ENCODE results near the gene FKRP. TPM values are rescaled to one million over a fixed set of nuclear protein-coding genes. Genes with fewer than 3 reads are reported as not detected.

FKRP gene
- total and polyA plus RNA-seq, 2 of the 13 experiments (the other 11 are each of a cell fraction or from before 2014, with no cell fraction given) = 7.3 to 9.8 TPM

DNA sequence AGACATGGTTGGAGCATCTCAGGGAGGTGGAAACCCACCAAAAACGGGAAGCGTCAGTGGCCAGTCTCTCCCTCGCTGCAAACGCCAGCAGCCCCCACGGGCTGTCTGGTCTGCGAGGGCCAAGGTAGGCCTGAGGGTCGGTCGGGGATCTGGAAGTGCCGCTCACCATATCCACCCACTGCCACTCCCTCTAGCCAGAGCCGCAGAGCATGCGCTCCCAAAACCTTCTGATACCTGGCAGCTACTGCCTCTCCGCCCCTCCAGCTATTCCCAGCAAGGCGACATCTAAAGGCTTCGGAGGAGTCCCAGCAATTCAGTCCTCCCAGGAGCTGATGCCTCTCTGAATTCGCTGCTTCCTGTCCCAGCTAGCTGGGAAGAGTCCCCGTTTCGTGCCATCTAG is 4.4 kb upstream of the FKRP start:
- no peak for FAIRE-seq
- in situ Hi-C loops (cut with HindIII; ENCODE audit: extremely low pct_ligation_motif_present, low pct_unique_long_range_greater_than_20kb) = no loop called here
- Histone ChIP-seq H3K4me2 (ENCODE audit: low read depth, low read length) (no peak overlapping the region), H3K36me3 (replicated peaks in 1 of 2; ENCODE audit: control insufficient read depth in 1 of 2, insufficient read depth in 2 of 2, low read length in 2 of 2) (peaks cover 28 to 46% of the 10 kb centered on the region in 2 experiments), H3K9me3 (ENCODE audit: low read length) (no peaks in the 10 kb centered on the region), H3K27ac (ENCODE audit: extremely low read length, insufficient read depth, low read length) (no peak overlapping the region), H3K4me1 (ENCODE audit: insufficient read depth, low read length) (peaks cover 21% of the 10 kb centered on the region), H4K20me1 (ENCODE audit: insufficient read depth, low read length) (peaks cover 44% of the 10 kb centered on the region), H3K4me3 (replicated peaks in 1 of 3; ENCODE audit: insufficient read depth in 1 of 3, low read depth in 2 of 3, low read length in 3 of 3) (no peak overlapping the region), H3K27me3 (ENCODE audit: control insufficient read depth in 1 of 2, insufficient read depth in 2 of 2, low read length in 2 of 2) (no peaks in the 10 kb centered on the region; a peak in 1 of 5 replicates), H3K9ac (ENCODE audit: insufficient read depth, low read depth, low read length) (no peak overlapping the region), H3K79me2 (ENCODE audit: insufficient read depth, low read length) (peaks cover 77% of the 10 kb centered on the region), H2AFZ (ENCODE audit: low read length) (no peak overlapping the region)
- no TSS peak for BruUV-seq (replicated peaks)
- ChIA-PET CTCF (ENCODE audit: low intra/inter-chr PET ratio, low total read pairs) (no interaction called here), POLR2A (no interaction called here)
- intact Hi-C loops (cut with micrococcal nuclease; ENCODE audit: unreplicated experiment) = no loop called here
- WGBS (ENCODE audit: low lambda C conversion rate) = 100% methylated on average over 6 of the region's 17 CpGs
- TF ChIP-seq DNMT3B (CRISPR knock-in tag; conservative IDR thresholded peaks at IDR 0.05) = no peak
- peak; percentile 31 for TF ChIP-seq AGO2 (optimal IDR thresholded peaks at IDR 0.05; ENCODE audit: low read depth, low read length)
- no peak for DNase-seq (ENCODE audit: low spot score)
- no peak for ATAC-seq

DNA sequence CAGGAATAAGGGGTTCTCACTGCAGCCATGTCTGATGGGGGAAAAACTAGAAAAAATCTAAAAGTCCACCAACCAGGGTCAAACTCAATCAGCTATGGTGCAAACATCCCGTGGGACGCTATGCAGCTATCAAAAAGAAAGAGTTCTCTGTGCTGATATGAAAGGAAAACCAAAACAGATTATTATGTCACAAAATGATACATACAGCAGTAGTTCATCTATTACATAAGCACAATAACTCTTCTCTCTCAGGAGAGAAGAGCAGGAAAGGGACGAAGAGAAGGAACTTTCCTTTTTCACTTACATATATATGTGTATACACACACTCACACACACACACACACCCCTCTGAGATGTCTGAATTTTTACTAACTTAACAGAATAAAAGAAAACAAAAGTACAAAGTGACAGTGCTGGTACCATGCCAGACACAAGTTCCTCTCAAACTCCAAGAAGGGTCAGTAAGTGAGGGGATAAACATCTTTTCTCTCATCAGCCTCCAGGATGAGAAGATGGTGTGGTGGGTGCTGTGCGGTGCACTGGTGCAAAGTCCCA is 2.9 kb upstream of the FKRP start:
- H3K79me2 ChIP-seq (ENCODE audit: insufficient read depth, low read length) = peaks cover 77% of the 10 kb centered on the region
- H3K9me3 ChIP-seq (ENCODE audit: low read length) = no peaks in the 10 kb centered on the region
- H3K36me3 ChIP-seq (replicated peaks in 1 of 2; ENCODE audit: control insufficient read depth in 1 of 2, insufficient read depth in 2 of 2, low read length in 2 of 2) = peaks cover 16 to 31% of the 10 kb centered on the region in 2 experiments
- BruUV-seq (replicated peaks) = TSS peak; percentile 41
- POLR2A ChIA-PET = interaction anchor here (0.6 kb wide), 1 partner anchor 80 kb away, joined by 3 read pairs; no protein-coding TSS in a partner anchor
- FAIRE-seq (no peak), DNase-seq (ENCODE audit: low spot score) (no peak), ATAC-seq (no peak)
- H3K27ac ChIP-seq (ENCODE audit: extremely low read length, insufficient read depth, low read length) = no peak overlapping the region
- CTCF ChIA-PET (ENCODE audit: low intra/inter-chr PET ratio, low total read pairs) = no interaction called here
- no peaks in the 10 kb centered on the region; a peak in 1 of 5 replicates for H3K27me3 ChIP-seq (ENCODE audit: control insufficient read depth in 1 of 2, insufficient read depth in 2 of 2, low read length in 2 of 2)
- 88% methylated on average over 4 of the region's 4 CpGs for WGBS (ENCODE audit: low lambda C conversion rate)
- peak overlapping the region; percentile 15; the same call in 1 of the 2 replicates for H3K4me2 ChIP-seq (ENCODE audit: low read depth, low read length)
- no peak overlapping the region for H3K4me3 ChIP-seq (replicated peaks in 1 of 3; ENCODE audit: insufficient read depth in 1 of 3, low read depth in 2 of 3, low read length in 3 of 3)
- H3K9ac ChIP-seq (ENCODE audit: insufficient read depth, low read depth, low read length) = no peak overlapping the region
- peaks cover 40% of the 10 kb centered on the region for H4K20me1 ChIP-seq (ENCODE audit: insufficient read depth, low read length)
- intact Hi-C loops (cut with micrococcal nuclease; ENCODE audit: unreplicated experiment) = no loop called here
- H3K4me1 ChIP-seq (ENCODE audit: insufficient read depth, low read length) = peaks cover 28% of the 10 kb centered on the region
- no peak overlapping the region for H2AFZ ChIP-seq (ENCODE audit: low read length)
- in situ Hi-C loops (cut with HindIII; ENCODE audit: extremely low pct_ligation_motif_present, low pct_unique_long_range_greater_than_20kb) = no loop called here
- TF ChIP-seq TRIM22 (IDR thresholded peaks at IDR 0.05) = no peak
- no peak for TF ChIP-seq XBP1 (CRISPR knock-in tag; IDR thresholded peaks at IDR 0.05)
- no peak for TF ChIP-seq ZNF264 (CRISPR knock-in tag; IDR thresholded peaks at IDR 0.05)
- TF ChIP-seq MTERF4 (CRISPR knock-in tag; IDR thresholded peaks at IDR 0.05) = no peak
- TF ChIP-seq, protein P1, sequence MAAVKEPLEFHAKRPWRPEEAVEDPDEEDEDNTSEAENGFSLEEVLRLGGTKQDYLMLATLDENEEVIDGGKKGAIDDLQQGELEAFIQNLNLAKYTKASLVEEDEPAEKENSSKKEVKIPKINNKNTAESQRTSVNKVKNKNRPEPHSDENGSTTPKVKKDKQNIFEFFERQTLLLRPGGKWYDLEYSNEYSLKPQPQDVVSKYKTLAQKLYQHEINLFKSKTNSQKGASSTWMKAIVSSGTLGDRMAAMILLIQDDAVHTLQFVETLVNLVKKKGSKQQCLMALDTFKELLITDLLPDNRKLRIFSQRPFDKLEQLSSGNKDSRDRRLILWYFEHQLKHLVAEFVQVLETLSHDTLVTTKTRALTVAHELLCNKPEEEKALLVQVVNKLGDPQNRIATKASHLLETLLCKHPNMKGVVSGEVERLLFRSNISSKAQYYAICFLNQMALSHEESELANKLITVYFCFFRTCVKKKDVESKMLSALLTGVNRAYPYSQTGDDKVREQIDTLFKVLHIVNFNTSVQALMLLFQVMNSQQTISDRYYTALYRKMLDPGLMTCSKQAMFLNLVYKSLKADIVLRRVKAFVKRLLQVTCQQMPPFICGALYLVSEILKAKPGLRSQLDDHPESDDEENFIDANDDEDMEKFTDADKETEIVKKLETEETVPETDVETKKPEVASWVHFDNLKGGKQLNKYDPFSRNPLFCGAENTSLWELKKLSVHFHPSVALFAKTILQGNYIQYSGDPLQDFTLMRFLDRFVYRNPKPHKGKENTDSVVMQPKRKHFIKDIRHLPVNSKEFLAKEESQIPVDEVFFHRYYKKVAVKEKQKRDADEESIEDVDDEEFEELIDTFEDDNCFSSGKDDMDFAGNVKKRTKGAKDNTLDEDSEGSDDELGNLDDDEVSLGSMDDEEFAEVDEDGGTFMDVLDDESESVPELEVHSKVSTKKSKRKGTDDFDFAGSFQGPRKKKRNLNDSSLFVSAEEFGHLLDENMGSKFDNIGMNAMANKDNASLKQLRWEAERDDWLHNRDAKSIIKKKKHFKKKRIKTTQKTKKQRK (IDR thresholded peaks at IDR 0.05; ENCODE audit: low read length) = no peak
- no peak for TF ChIP-seq UBTF (CRISPR knock-in tag; IDR thresholded peaks at IDR 0.05)
- TF ChIP-seq MAFK (conservative IDR thresholded peaks at IDR 0.05 in 1 of 2, IDR thresholded peaks at IDR 0.05 in 1 of 2; ENCODE audit: low read length in 2 of 2) = no peak
